WTC11 (cell line): Measurements from ENCODE around the gene SNX10.

ENCODE experiments used
- ATF3 ChIP-seq: sonication (generic); formaldehyde crosslinking; conservative IDR thresholded peaks from 2 replicates; pipeline ENCODE4 v1.8.1; 2022; ENCODE audit warnings: mild to moderate bottlenecking, missing genetic modification reagents
- CREM ChIP-seq: sonication (generic); formaldehyde crosslinking; IDR thresholded peaks from 2 replicates; pipeline ENCODE4 v1.8.1; 2022; ENCODE audit warnings: mild to moderate bottlenecking, missing genetic modification reagents, moderate library complexity
- CTCF ChIP-seq: fragments of 200-600 bp; IDR thresholded peaks from 2 replicates; pipeline ENCODE4 v1.8.0; 2022; ENCODE audit warnings: antibody characterized with exemption
- GRHL2 ChIP-seq: fragments of 250-450 bp; sonication (Bioruptor Pico); IDR thresholded peaks from 2 replicates; pipeline ENCODE4 v1.8.0; 2022; ENCODE audit warnings: mild to moderate bottlenecking, moderate library complexity; ENCODE audit not compliant: insufficient replicate concordance, severe bottlenecking
- MYBL2 ChIP-seq: sonication (generic); formaldehyde crosslinking; IDR thresholded peaks from 2 replicates; pipeline ENCODE4 v1.8.1; 2023; ENCODE audit warnings: mild to moderate bottlenecking, moderate library complexity, missing genetic modification reagents
- NFATC4 ChIP-seq: fragments of 250-450 bp; sonication (Bioruptor Pico); IDR thresholded peaks from 2 replicates; pipeline ENCODE4 v1.9.0; 2021; ENCODE audit warnings: mild to moderate bottlenecking
- NFE2L1 ChIP-seq: sonication (generic); formaldehyde crosslinking; IDR thresholded peaks from 2 replicates; pipeline ENCODE4 v1.8.1; 2023; ENCODE audit warnings: missing genetic modification reagents
- NR2C2 ChIP-seq: sonication (generic); formaldehyde crosslinking; IDR thresholded peaks from 2 replicates; pipeline ENCODE4 v1.8.0; 2022; ENCODE audit warnings: mild to moderate bottlenecking, missing genetic modification reagents
- NR3C1 ChIP-seq: sonication (generic); formaldehyde crosslinking; conservative IDR thresholded peaks from 2 replicates; pipeline ENCODE4 v1.8.1; 2023; ENCODE audit warnings: low read depth, mild to moderate bottlenecking, missing genetic modification reagents
- SP1 ChIP-seq: sonication (generic); formaldehyde crosslinking; conservative IDR thresholded peaks from 2 replicates; pipeline ENCODE4 v1.8.1; 2022; ENCODE audit warnings: missing genetic modification reagents
- TF ChIP-seq, protein P1 (sequence below): sonication (generic); formaldehyde crosslinking; IDR thresholded peaks from 2 replicates; pipeline ENCODE4 v1.8.0; 2022; ENCODE audit warnings: missing genetic modification reagents
- TF ChIP-seq, protein P2 (sequence below): sonication (generic); formaldehyde crosslinking; IDR thresholded peaks from 2 replicates; pipeline ENCODE4 v1.8.0; 2023; ENCODE audit warnings: missing genetic modification reagents
- TF ChIP-seq, protein P3 (sequence below): sonication (generic); formaldehyde crosslinking; IDR thresholded peaks from 2 replicates; pipeline ENCODE4 v1.8.0; 2022; ENCODE audit warnings: mild to moderate bottlenecking, missing genetic modification reagents

- TF ChIP-seq CTCF (no peak), NFATC4 (no peak), ATF3 (CRISPR knock-in tag) (no peak), MYBL2 (CRISPR knock-in tag) (no peak), NFE2L1 (CRISPR knock-in tag) (no peak), CREM (CRISPR knock-in tag) (no peak), NR2C2 (CRISPR knock-in tag) (no peak), NR3C1 (no peak), GRHL2 (CRISPR knock-in tag) (no peak), SP1 (CRISPR knock-in tag) (no peak)
- TF ChIP-seq, protein P1, sequence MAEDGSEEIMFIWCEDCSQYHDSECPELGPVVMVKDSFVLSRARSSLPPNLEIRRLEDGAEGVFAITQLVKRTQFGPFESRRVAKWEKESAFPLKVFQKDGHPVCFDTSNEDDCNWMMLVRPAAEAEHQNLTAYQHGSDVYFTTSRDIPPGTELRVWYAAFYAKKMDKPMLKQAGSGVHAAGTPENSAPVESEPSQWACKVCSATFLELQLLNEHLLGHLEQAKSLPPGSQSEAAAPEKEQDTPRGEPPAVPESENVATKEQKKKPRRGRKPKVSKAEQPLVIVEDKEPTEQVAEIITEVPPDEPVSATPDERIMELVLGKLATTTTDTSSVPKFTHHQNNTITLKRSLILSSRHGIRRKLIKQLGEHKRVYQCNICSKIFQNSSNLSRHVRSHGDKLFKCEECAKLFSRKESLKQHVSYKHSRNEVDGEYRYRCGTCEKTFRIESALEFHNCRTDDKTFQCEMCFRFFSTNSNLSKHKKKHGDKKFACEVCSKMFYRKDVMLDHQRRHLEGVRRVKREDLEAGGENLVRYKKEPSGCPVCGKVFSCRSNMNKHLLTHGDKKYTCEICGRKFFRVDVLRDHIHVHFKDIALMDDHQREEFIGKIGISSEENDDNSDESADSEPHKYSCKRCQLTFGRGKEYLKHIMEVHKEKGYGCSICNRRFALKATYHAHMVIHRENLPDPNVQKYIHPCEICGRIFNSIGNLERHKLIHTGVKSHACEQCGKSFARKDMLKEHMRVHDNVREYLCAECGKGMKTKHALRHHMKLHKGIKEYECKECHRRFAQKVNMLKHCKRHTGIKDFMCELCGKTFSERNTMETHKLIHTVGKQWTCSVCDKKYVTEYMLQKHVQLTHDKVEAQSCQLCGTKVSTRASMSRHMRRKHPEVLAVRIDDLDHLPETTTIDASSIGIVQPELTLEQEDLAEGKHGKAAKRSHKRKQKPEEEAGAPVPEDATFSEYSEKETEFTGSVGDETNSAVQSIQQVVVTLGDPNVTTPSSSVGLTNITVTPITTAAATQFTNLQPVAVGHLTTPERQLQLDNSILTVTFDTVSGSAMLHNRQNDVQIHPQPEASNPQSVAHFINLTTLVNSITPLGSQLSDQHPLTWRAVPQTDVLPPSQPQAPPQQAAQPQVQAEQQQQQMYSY (CRISPR knock-in tag), result no peak
- TF ChIP-seq, protein P2, sequence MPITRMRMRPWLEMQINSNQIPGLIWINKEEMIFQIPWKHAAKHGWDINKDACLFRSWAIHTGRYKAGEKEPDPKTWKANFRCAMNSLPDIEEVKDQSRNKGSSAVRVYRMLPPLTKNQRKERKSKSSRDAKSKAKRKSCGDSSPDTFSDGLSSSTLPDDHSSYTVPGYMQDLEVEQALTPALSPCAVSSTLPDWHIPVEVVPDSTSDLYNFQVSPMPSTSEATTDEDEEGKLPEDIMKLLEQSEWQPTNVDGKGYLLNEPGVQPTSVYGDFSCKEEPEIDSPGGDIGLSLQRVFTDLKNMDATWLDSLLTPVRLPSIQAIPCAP (CRISPR knock-in tag), result no peak
- TF ChIP-seq, protein P3, sequence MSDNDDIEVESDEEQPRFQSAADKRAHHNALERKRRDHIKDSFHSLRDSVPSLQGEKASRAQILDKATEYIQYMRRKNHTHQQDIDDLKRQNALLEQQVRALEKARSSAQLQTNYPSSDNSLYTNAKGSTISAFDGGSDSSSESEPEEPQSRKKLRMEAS (CRISPR knock-in tag), result no peak
These were observed 70.0 kb downstream of the SNX10 start for GRCh38 chr7:26361637-26362036.
